Sigmoid colon (tissue), 4 donors: ENCODE measurements around the gene SLC29A4.
"Not testable (repeated sequence)": the region's sequence is repeated elsewhere in the genome, so short reads cannot be mapped to it uniquely, and the experiment has no call there.

Experiments used
- POLR2A ChIP-seq, 2 donors: fragments of 450-650 bp; IDR thresholded peaks; one replicate each; pipeline ENCODE4 v1.6.1; 2016; ENCODE audit warnings: antibody characterized with exemption in 2 of 2, mild to moderate bottlenecking in 2 of 2, moderate library complexity in 2 of 2
- POLR2AphosphoS5 ChIP-seq, 4 donors: sonication (generic); formaldehyde crosslinking; IDR thresholded peaks; one replicate each; pipeline ENCODE4 v1.6.1; 2017; ENCODE audit warnings: antibody characterized with exemption in 4 of 4
- TF ChIP-seq, protein P1 (sequence below), 4 experiments: fragments of 450-650 bp in 3 of 4; fragments of 200-600 bp in 1 of 4; IDR thresholded peaks; one replicate each; pipeline ENCODE4 v1.5.1; 2016 to 2019; ENCODE audit warnings: antibody characterized with exemption in 4 of 4, mild to moderate bottlenecking in 3 of 4, moderate library complexity in 2 of 4

GRCh38 chr7:5288560-5288959 lies 5.8 kb downstream of the SLC29A4 start:
- not testable (repeated sequence) for TF ChIP-seq POLR2A, POLR2AphosphoS5 (IDR thresholded peaks at IDR 0.05)
- TF ChIP-seq, protein P1, sequence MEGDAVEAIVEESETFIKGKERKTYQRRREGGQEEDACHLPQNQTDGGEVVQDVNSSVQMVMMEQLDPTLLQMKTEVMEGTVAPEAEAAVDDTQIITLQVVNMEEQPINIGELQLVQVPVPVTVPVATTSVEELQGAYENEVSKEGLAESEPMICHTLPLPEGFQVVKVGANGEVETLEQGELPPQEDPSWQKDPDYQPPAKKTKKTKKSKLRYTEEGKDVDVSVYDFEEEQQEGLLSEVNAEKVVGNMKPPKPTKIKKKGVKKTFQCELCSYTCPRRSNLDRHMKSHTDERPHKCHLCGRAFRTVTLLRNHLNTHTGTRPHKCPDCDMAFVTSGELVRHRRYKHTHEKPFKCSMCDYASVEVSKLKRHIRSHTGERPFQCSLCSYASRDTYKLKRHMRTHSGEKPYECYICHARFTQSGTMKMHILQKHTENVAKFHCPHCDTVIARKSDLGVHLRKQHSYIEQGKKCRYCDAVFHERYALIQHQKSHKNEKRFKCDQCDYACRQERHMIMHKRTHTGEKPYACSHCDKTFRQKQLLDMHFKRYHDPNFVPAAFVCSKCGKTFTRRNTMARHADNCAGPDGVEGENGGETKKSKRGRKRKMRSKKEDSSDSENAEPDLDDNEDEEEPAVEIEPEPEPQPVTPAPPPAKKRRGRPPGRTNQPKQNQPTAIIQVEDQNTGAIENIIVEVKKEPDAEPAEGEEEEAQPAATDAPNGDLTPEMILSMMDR (IDR thresholded peaks at IDR 0.05): not testable (repeated sequence)
